ENCODE measurements around the gene ZNF628. TPM values are rescaled to one million over a fixed set of nuclear protein-coding genes. Genes with fewer than 3 reads are reported as not detected.

The ZNF628 gene
- total and polyA plus RNA-seq, 2 of the 8 experiments (the other 6 are each of a cell fraction or from before 2014, with no cell fraction given), result 1.7 to 10.8 TPM

DNA sequence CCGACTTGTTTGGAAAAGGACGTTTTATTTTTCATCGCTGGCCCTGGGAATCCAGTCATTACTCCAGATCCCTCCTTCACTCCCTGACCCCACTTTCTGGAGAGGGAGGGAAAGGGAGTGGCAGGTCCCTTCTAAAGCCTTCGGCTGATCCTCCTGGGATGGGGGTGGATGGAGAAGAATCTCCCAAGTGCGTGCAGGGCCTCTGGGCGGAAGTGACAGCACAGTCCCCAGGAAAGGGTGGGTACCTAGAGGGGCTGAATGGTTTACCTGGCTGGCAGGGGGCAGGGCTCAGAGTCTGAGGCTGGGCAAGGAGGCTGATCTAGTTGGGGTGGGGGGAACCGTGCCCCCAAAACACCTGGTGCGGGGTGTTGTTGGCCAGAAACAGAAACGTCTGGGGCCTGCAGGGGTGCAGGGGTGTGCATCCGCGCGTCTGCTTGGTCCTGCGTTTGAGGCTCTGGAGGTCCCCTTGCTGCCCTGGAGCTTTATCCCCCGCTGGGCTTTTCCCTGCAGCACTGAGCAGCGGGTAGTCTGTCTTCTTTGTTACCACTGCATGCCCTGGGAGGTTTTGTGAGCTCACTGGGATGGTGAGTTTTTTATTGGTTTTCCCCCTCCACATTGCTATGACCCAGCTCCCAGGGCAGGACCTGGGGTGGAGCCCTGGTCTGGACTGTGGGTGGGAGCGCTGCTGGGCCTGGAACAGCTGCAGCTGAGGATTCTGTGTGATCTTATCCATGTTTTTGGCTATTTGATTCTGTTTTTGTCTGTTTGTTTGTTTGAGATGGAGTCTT is 3.0 kb upstream of the ZNF628 start:
- no peak overlapping the region for H4K8ac ChIP-seq (ENCODE audit: extremely low read depth, insufficient read depth, low read length)
- peak overlapping the region; percentile 16 to 37; a peak in 1 of 4 replicates for H3K4me2 ChIP-seq (ENCODE audit: insufficient read depth in 1 of 2, low read depth in 2 of 2, low read length in 2 of 2)
- ChIA-PET CTCF (ENCODE audit: partially characterized antibody) (interaction anchor here (0.9 to 2.1 kb wide), 6 partner anchors 8 to 43 kb away, joined by 3 to 7 read pairs (median 5); partner anchors contain the start of genes C19orf85 and NAT14), POLR2A (ENCODE audit: partially characterized antibody) (interaction anchor here (1.0 to 7.6 kb wide), 6 partner anchors 9 to 126 kb away, joined by 3 to 57 read pairs (median 4); partner anchors contain the start of genes FIZ1, NAT14, SSC5D and ZNF524)
- no peak overlapping the region for H3K27ac ChIP-seq (ENCODE audit: low read depth, low read length)
- H3K27me3 ChIP-seq (replicated peaks in 1 of 4; ENCODE audit: control insufficient read depth in 3 of 4, extremely low read depth in 1 of 4, insufficient read depth in 3 of 4, low read length in 3 of 4), result no peaks in the 10 kb centered on the region; a peak in 2 of 7 replicates
- H4K91ac ChIP-seq (replicated peaks; ENCODE audit: insufficient read length, low read length), result peak overlapping the region; percentile 56
- no peak for DNase-seq (ENCODE audit: low read depth in 1 of 2, low spot score in 2 of 2)
- H3K9me3 ChIP-seq (ENCODE audit: insufficient read depth in 2 of 2, low read depth in 1 of 2, low read length in 1 of 2), result no peaks in the 10 kb centered on the region
- no peak overlapping the region for H3K56ac ChIP-seq (replicated peaks; ENCODE audit: insufficient read length, low read depth, low read length)
- H3K4me1 ChIP-seq (replicated peaks in 1 of 4; ENCODE audit: control insufficient read depth in 3 of 4, insufficient read depth in 4 of 4, low read length in 3 of 4), result peaks cover 0 to 16% (median 6%) of the 10 kb centered on the region in 4 experiments; a peak in 5 of 7 replicates
- 59% methylated on average over 14 of the region's 16 CpGs; no CpG with 5 or more reads in 1 of the 2 experiments for WGBS, 2 experiments (ENCODE audit: extremely low coverage in 1 of 2, insufficient coverage in 1 of 2, insufficient read length in 1 of 2, insufficient replicate concordance in 2 of 2, low coverage in 1 of 2, low lambda C conversion rate in 2 of 2, missing lambda C conversion rate in 1 of 2)
- H2AK5ac ChIP-seq (ENCODE audit: low read depth, low read length), result 0 out of 2 replicates have a peak overlapping the region, but pooled peaks have one; percentile 13
- peak overlapping the region; percentile 48; the same call in 1 of the 2 replicates for H2BK15ac ChIP-seq (ENCODE audit: low read length)
- peak overlapping the region; percentile 72; the same call in 1 of the 2 replicates for H2BK20ac ChIP-seq (ENCODE audit: low read length)
- peaks cover 3% of the 10 kb centered on the region for H3K23me2 ChIP-seq (ENCODE audit: low read depth, low read length)
- H3K18ac ChIP-seq (ENCODE audit: extremely low read depth, low read length), result peak overlapping the region; percentile 83
- H4K5ac ChIP-seq (ENCODE audit: insufficient read length, low read depth, low read length), result peak overlapping the region; percentile 58
- H3K36me3 ChIP-seq (ENCODE audit: control insufficient read depth in 2 of 4, insufficient read depth in 4 of 4, low read length in 3 of 4), result no peaks in the 10 kb centered on the region
- 0 out of 7 replicates have a peak overlapping the region, but pooled peaks of 1 of the 4 experiments have one; percentile 27 for H3K9ac ChIP-seq (replicated peaks in 1 of 4; ENCODE audit: extremely low read depth in 1 of 4, low read depth in 3 of 4, low read length in 3 of 4)
- H2AFZ ChIP-seq (ENCODE audit: low read length), result no peak overlapping the region
- no peak overlapping the region for H3K4me3 ChIP-seq (ENCODE audit: extremely low read depth in 1 of 4, insufficient read depth in 2 of 4, low read depth in 3 of 4, low read length in 4 of 4)
- H2BK120ac ChIP-seq (replicated peaks; ENCODE audit: low read depth, low read length), result no peak overlapping the region
- H3K23ac ChIP-seq (ENCODE audit: insufficient read length), result no peak overlapping the region
- H2BK12ac ChIP-seq (ENCODE audit: low read depth, low read length), result peak overlapping the region; percentile 44; the same call in 1 of the 2 replicates
- no peak for FAIRE-seq
- H3K79me1 ChIP-seq (ENCODE audit: low read depth, low read length), result peaks cover 6% of the 10 kb centered on the region; the same call in 1 of the 2 replicates
- H3K79me2 ChIP-seq (ENCODE audit: control insufficient read depth in 1 of 2, insufficient read depth in 2 of 2, low read length in 2 of 2), result peaks cover 0 to 9% of the 10 kb centered on the region in 2 experiments; a peak in 2 of 4 replicates
- H4K20me1 ChIP-seq (replicated peaks in 1 of 2; ENCODE audit: control insufficient read depth in 1 of 2, insufficient read depth in 2 of 2, low read length in 2 of 2), result no peaks in the 10 kb centered on the region
- H3K4ac ChIP-seq (replicated peaks; ENCODE audit: insufficient read length, low read depth, low read length), result no peak overlapping the region
- no peak overlapping the region for H3K14ac ChIP-seq (ENCODE audit: insufficient read length)
- peak overlapping the region; percentile 21; the same call in 1 of the 2 replicates for H2BK5ac ChIP-seq (ENCODE audit: low read depth, low read length)
- TF ChIP-seq JUND (IDR thresholded peaks at IDR 0.05; ENCODE audit: low read length) (no peak), CHD2 (IDR thresholded peaks at IDR 0.05; ENCODE audit: low read length) (no peak), YY1 (IDR thresholded peaks at IDR 0.05; ENCODE audit: low read depth, low read length) (no peak)
